CD8-positive, alpha-beta memory T cell (primary cell): Measurements from ENCODE around the gene CFHR5. TPM values are rescaled to one million over a fixed set of nuclear protein-coding genes. Genes with fewer than 3 reads are reported as not detected.
A peak's percentile ranks its signal among the peaks of the same experiment; 100 is the strongest.
"Not testable (repeated sequence)": the region's sequence is repeated elsewhere in the genome, so short reads cannot be mapped to it uniquely, and the experiment has no call there.

Experiments used
- CTCF ChIA-PET: fragments of 350-600 bp; sonication (Branson Sonifier 250); formaldehyde crosslinking; loops from one replicate; lab custom pipeline; 2021; ENCODE audit warnings: antibody characterized with exemption; lab: Charles Lee
- POLR2A ChIA-PET: fragments of 350-600 bp; sonication (Branson Sonifier 250); formaldehyde crosslinking; loops from one replicate; lab custom pipeline; 2021; ENCODE audit warnings: antibody characterized with exemption; lab: Charles Lee
- DNase-seq, 5 donors: peaks; one replicate each; pipeline versions ENCODE4 v3.0.0 to v3.0.0-alpha.2; 2020 to 2022; ENCODE audit warnings: mixed read lengths in 1 of 5
- H3K27ac ChIP-seq: one replicate; pipeline ENCODE4 v1.7.0; 2013; ENCODE audit warnings: low read depth, mild to moderate bottlenecking, low read length, moderate library complexity
- H3K27me3 ChIP-seq: 2 replicates; pipeline ENCODE4 v1.7.0; 2013; ENCODE audit warnings: low read length, mild to moderate bottlenecking; ENCODE audit not compliant: insufficient read depth, poor library complexity, severe bottlenecking
- H3K36me3 ChIP-seq: 2 replicates; pipeline ENCODE4 v1.7.0; 2013; ENCODE audit warnings: mild to moderate bottlenecking, low read length, moderate library complexity; ENCODE audit not compliant: insufficient read depth
- H3K4me1 ChIP-seq: 2 replicates; pipeline ENCODE4 v1.7.0; 2013; ENCODE audit warnings: mild to moderate bottlenecking, low read length, moderate library complexity; ENCODE audit not compliant: insufficient read depth
- H3K4me3 ChIP-seq: 2 replicates; pipeline ENCODE4 v1.7.0; 2013; ENCODE audit warnings: mild to moderate bottlenecking, low read length
- H3K9me3 ChIP-seq: 2 replicates; pipeline ENCODE4 v1.7.0; 2013; ENCODE audit warnings: mild to moderate bottlenecking, low read length
- H3K27ac Mint-ChIP-seq, 8 donors: one replicate each; pipeline ENCODE4 v1.8.0; 2020 to 2021; ENCODE audit warnings: mixed read lengths in 8 of 8, mild to moderate bottlenecking in 6 of 8, inconsistent platforms in 3 of 8, moderate library complexity in 3 of 8
- H3K27me3 Mint-ChIP-seq, 2 donors: one replicate each; pipeline ENCODE4 v1.8.0; 2020 to 2021; ENCODE audit warnings: mixed read lengths in 2 of 2, mild to moderate bottlenecking in 1 of 2, moderate library complexity in 1 of 2
- H3K36me3 Mint-ChIP-seq, 3 donors: one replicate each; pipeline ENCODE4 v1.8.0; 2020 to 2021; ENCODE audit warnings: mixed read lengths in 3 of 3, inconsistent platforms in 1 of 3, mild to moderate bottlenecking in 1 of 3
- H3K4me1 Mint-ChIP-seq, 3 donors: one replicate each; pipeline ENCODE4 v1.8.0; 2020 to 2021; ENCODE audit warnings: mixed read lengths in 3 of 3, inconsistent platforms in 1 of 3, mild to moderate bottlenecking in 1 of 3
- H3K4me3 Mint-ChIP-seq, 7 donors: one replicate each; pipeline ENCODE4 v1.8.0; 2020 to 2021; ENCODE audit warnings: mixed read lengths in 7 of 7, mild to moderate bottlenecking in 6 of 7, moderate library complexity in 4 of 7, inconsistent platforms in 2 of 7
- H3K9me3 Mint-ChIP-seq, 5 donors: one replicate each; pipeline ENCODE4 v1.8.0; 2020 to 2022; ENCODE audit warnings: mixed read lengths in 5 of 5, mild to moderate bottlenecking in 3 of 5, moderate library complexity in 2 of 5, inconsistent platforms in 1 of 5
- polyA plus RNA-seq: library from polyadenylated mRNA; unstranded; fragments of 300-500 nt; fragmentation: Illumina TruSeq; gene quantifications from one replicate; pipeline ENCODE4 v1.2.3, GENCODE V29; 2021
- total RNA-seq, 2 experiments: library from RNA; stranded (reverse); gene quantifications; one replicate each; pipeline ENCODE4 v1.2.3, GENCODE V29; 2021

CFHR5 gene
- total and polyA plus RNA-seq, 3 experiments from 2014 or later = not detected

- Mint-ChIP-seq H3K9me3 (no peaks in the 10 kb centered on the region), H3K4me1 (no peaks in the 10 kb centered on the region), H3K4me3 (no peak overlapping the region), H3K36me3 (no peaks in the 10 kb centered on the region), H3K27ac (no peak overlapping the region), H3K27me3 (peaks cover 0 to 4% of the 10 kb centered on the region in 2 donors)
- DNase-seq = no peak
- no peaks in the 10 kb centered on the region for H3K27me3 ChIP-seq
- H3K9me3 ChIP-seq = no peaks in the 10 kb centered on the region
- ChIA-PET POLR2A (no interaction called here), CTCF (no interaction called here)
- no peak overlapping the region for H3K4me3 ChIP-seq
- no peak overlapping the region for H3K27ac ChIP-seq
- H3K36me3 ChIP-seq = no peaks in the 10 kb centered on the region
- H3K4me1 ChIP-seq = no peaks in the 10 kb centered on the region
Measured at GRCh38 chr1:197024460-197024859, 47.1 kb downstream of the CFHR5 start.

- CTCF ChIA-PET = no interaction called here
Measured at GRCh38 chr1:197027359-197027758, 50.0 kb downstream of the CFHR5 start.

GRCh38 chr1:197029749-197030148, 52.4 kb downstream of the CFHR5 start:
- no peaks in the 10 kb centered on the region for H3K36me3 Mint-ChIP-seq
- ChIA-PET POLR2A (no interaction called here), CTCF (no interaction called here)
- H3K9me3 Mint-ChIP-seq = peaks cover 0 to 2% (median 0%) of the 10 kb centered on the region in 5 donors
- no peaks in the 10 kb centered on the region for H3K4me1 ChIP-seq
- H3K27ac Mint-ChIP-seq = no peak overlapping the region
- DNase-seq = no peak
- no peaks in the 10 kb centered on the region for H3K9me3 ChIP-seq
- H3K36me3 ChIP-seq = no peaks in the 10 kb centered on the region
- no peak overlapping the region for H3K27ac ChIP-seq
- H3K27me3 ChIP-seq = no peaks in the 10 kb centered on the region
- H3K4me3 Mint-ChIP-seq = no peak overlapping the region
- no peaks in the 10 kb centered on the region for H3K4me1 Mint-ChIP-seq
- H3K27me3 Mint-ChIP-seq = no peaks in the 10 kb centered on the region
- H3K4me3 ChIP-seq = no peak overlapping the region

More at GRCh38 chr1:197027359-197027758, 50.0 kb downstream of the CFHR5 start:
- Mint-ChIP-seq H3K9me3 (no peaks in the 10 kb centered on the region), H3K4me1 (no peaks in the 10 kb centered on the region), H3K4me3 (no peak overlapping the region), H3K27ac (no peak overlapping the region), H3K27me3 (peaks cover 0 to 1% of the 10 kb centered on the region in 2 donors), H3K36me3 (no peaks in the 10 kb centered on the region)
- Histone ChIP-seq H3K36me3 (no peaks in the 10 kb centered on the region), H3K27ac (no peak overlapping the region), H3K4me1 (no peaks in the 10 kb centered on the region), H3K9me3 (no peaks in the 10 kb centered on the region), H3K27me3 (no peaks in the 10 kb centered on the region), H3K4me3 (no peak overlapping the region)
- DNase-seq = no peak
- POLR2A ChIA-PET = no interaction called here

GRCh38 chr1:197034631-197035339, 57.4 kb downstream of the CFHR5 start:
- H3K9me3 Mint-ChIP-seq, DNase-seq, H3K9me3 ChIP-seq, H3K4me3 Mint-ChIP-seq, H3K27ac Mint-ChIP-seq, H3K4me3 ChIP-seq, CTCF ChIA-PET, H3K4me1 Mint-ChIP-seq, H3K27me3 ChIP-seq, H3K36me3 Mint-ChIP-seq, POLR2A ChIA-PET, H3K4me1 ChIP-seq, H3K36me3 ChIP-seq, H3K27ac ChIP-seq: not testable (repeated sequence)
- peaks cover 0 to 12% of the 10 kb centered on the region in 2 donors for H3K27me3 Mint-ChIP-seq

- Mint-ChIP-seq H3K9me3 (peaks cover 0 to 2% (median 0%) of the 10 kb centered on the region in 5 donors), H3K36me3 (no peaks in the 10 kb centered on the region), H3K27ac (no peak overlapping the region), H3K27me3 (peaks cover 0 to 12% of the 10 kb centered on the region in 2 donors), H3K4me1 (peaks cover 3 to 6% (median 5%) of the 10 kb centered on the region in 3 donors), H3K4me3 (no peak overlapping the region)
- Histone ChIP-seq H3K27me3 (no peaks in the 10 kb centered on the region), H3K9me3 (no peaks in the 10 kb centered on the region), H3K27ac (no peak overlapping the region), H3K36me3 (no peaks in the 10 kb centered on the region), H3K4me1 (no peaks in the 10 kb centered on the region), H3K4me3 (no peak overlapping the region)
- DNase-seq = no peak
- POLR2A ChIA-PET = no interaction called here
- CTCF ChIA-PET = no interaction called here
Measured at GRCh38 chr1:197036861-197037260, 59.5 kb downstream of the CFHR5 start.

GRCh38 chr1:197041486-197042353, 64.4 kb downstream of the CFHR5 start:
- Histone ChIP-seq H3K9me3 (no peaks in the 10 kb centered on the region), H3K27me3 (no peaks in the 10 kb centered on the region), H3K36me3 (no peaks in the 10 kb centered on the region), H3K27ac (no peak overlapping the region), H3K4me1 (no peaks in the 10 kb centered on the region), H3K4me3 (no peak overlapping the region)
- Mint-ChIP-seq H3K27ac (no peak overlapping the region), H3K9me3 (no peaks in the 10 kb centered on the region), H3K4me1 (peaks cover 3 to 9% (median 5%) of the 10 kb centered on the region in 3 donors), H3K27me3 (peaks cover 7 to 22% of the 10 kb centered on the region in 2 donors), H3K4me3 (peak overlapping the region in 2 of 7 donors; percentile 20 to 27), H3K36me3 (no peaks in the 10 kb centered on the region)
- DNase-seq = no peak
- CTCF ChIA-PET = no interaction called here
- POLR2A ChIA-PET = no interaction called here

GRCh38 chr1:197042676-197043341, 65.5 kb downstream of the CFHR5 start:
- CTCF ChIA-PET = no interaction called here
- H3K9me3 Mint-ChIP-seq = peaks cover 0 to 5% (median 0%) of the 10 kb centered on the region in 5 donors
- peaks cover 0 to 1% (median 0%) of the 10 kb centered on the region in 3 donors for H3K36me3 Mint-ChIP-seq

GRCh38 chr1:197049100-197049499, 71.7 kb downstream of the CFHR5 start:
- H3K9me3 ChIP-seq = no peaks in the 10 kb centered on the region
- no peak overlapping the region for H3K4me3 Mint-ChIP-seq
- peaks cover 7 to 16% of the 10 kb centered on the region in 2 donors for H3K27me3 Mint-ChIP-seq
- POLR2A ChIA-PET = no interaction called here
- H3K27ac Mint-ChIP-seq = no peak overlapping the region
- H3K4me1 Mint-ChIP-seq = no peaks in the 10 kb centered on the region
- no peaks in the 10 kb centered on the region for H3K4me1 ChIP-seq
- no peak for DNase-seq
- H3K27me3 ChIP-seq = no peaks in the 10 kb centered on the region
- H3K36me3 Mint-ChIP-seq = peaks cover 0 to 1% (median 0%) of the 10 kb centered on the region in 3 donors
- no peaks in the 10 kb centered on the region for H3K36me3 ChIP-seq
- CTCF ChIA-PET = no interaction called here
- no peak overlapping the region for H3K27ac ChIP-seq
- peaks cover 0 to 7% (median 0%) of the 10 kb centered on the region in 5 donors for H3K9me3 Mint-ChIP-seq
- H3K4me3 ChIP-seq = no peak overlapping the region

More at GRCh38 chr1:197042676-197043341, 65.5 kb downstream of the CFHR5 start:
- H3K27me3 ChIP-seq = no peaks in the 10 kb centered on the region
- no peak for DNase-seq
- no peak overlapping the region for H3K27ac ChIP-seq
- Mint-ChIP-seq H3K27ac (no peak overlapping the region), H3K27me3 (peaks cover 7 to 22% of the 10 kb centered on the region in 2 donors), H3K4me3 (no peak overlapping the region), H3K4me1 (peaks cover 3 to 9% (median 5%) of the 10 kb centered on the region in 3 donors)
- H3K4me1 ChIP-seq = no peaks in the 10 kb centered on the region
- H3K36me3 ChIP-seq = no peaks in the 10 kb centered on the region
- H3K9me3 ChIP-seq = no peaks in the 10 kb centered on the region
- POLR2A ChIA-PET = no interaction called here
- H3K4me3 ChIP-seq = no peak overlapping the region
